Ovary (tissue), 9 donors: ENCODE data around the gene DMRT2. TPM values are rescaled to one million over a fixed set of nuclear protein-coding genes. Genes with fewer than 3 reads are reported as not detected.

Experiments used
- DNase-seq, 5 donors: peaks; one replicate each; pipeline ENCODE4 v3.0.0-alpha.2; 2019 to 2020
- H3K27ac ChIP-seq, 2 donors: fragments of 200-600 bp; one replicate each; pipeline versions ENCODE4 v1.5.1 to v1.8.0; 2019 to 2022
- H3K27me3 ChIP-seq: fragments of 200-600 bp; one replicate; pipeline ENCODE4 v1.8.0; 2022
- H3K36me3 ChIP-seq: fragments of 200-600 bp; sonication (generic); one replicate; pipeline ENCODE4 v1.5.1; 2019
- H3K4me1 ChIP-seq: one replicate; pipeline ENCODE4 v1.8.1; 2013; ENCODE audit warnings: mild to moderate bottlenecking, moderate library complexity; ENCODE audit not compliant: insufficient read depth
- H3K4me3 ChIP-seq: fragments of 200-600 bp; sonication (generic); one replicate; pipeline ENCODE4 v1.5.1; 2017
- H3K9me3 ChIP-seq, 2 donors: fragments of 200-600 bp in 1 of 2; sonication (generic) in 1 of 2; one replicate each; pipeline versions ENCODE4 v1.5.1 to v1.8.1; 2013 to 2019; ENCODE audit warnings: mild to moderate bottlenecking in 1 of 2, moderate library complexity in 1 of 2
- CTCF ChIP-seq, 3 donors: fragments of 450-650 bp in 2 of 3; fragments of 200-600 bp in 1 of 3; IDR thresholded peaks; one replicate each; pipeline versions ENCODE4 v1.5.1 to v1.8.0; 2016 to 2022; ENCODE audit warnings: antibody characterized with exemption in 3 of 3, mild to moderate bottlenecking in 1 of 3
- EP300 ChIP-seq: sonication (generic); formaldehyde crosslinking; IDR thresholded peaks from one replicate; pipeline ENCODE4 v1.6.1; 2017; ENCODE audit warnings: antibody characterized with exemption
- POLR2A ChIP-seq: fragments of 450-650 bp; IDR thresholded peaks from one replicate; pipeline ENCODE4 v1.6.1; 2017; ENCODE audit warnings: antibody characterized with exemption, mild to moderate bottlenecking, moderate library complexity
- WGBS, 3 donors: extraction: QIAGEN DNeasy Blood & Tissue Kit in 1 of 3; methylation state at CpG; one replicate each; pipeline versions ENCODE4 v1.1.5 to v1.1.7; 2013 to 2017; 5-methylcytosine and 5-hydroxymethylcytosine counted together
- intact Hi-C, 4 donors: fragments of 100-400 bp; cut with DNase I; formaldehyde crosslinking; loops; one replicate each; pipeline versions ENCODE4 v1.11.0 to v1.15.1; 2022 to 2023
- polyA plus RNA-seq, 2 donors: library from polyadenylated mRNA; stranded (reverse); fragments of 200-250 nt in 1 of 2; fragments of 350-450 nt in 1 of 2; fragmentation: Illumina TruSeq in 1 of 2; extraction: RNeasy Lipid Tissue Mini Kit (QIAGEN cat#74804) in 1 of 2; gene quantifications; one replicate each; pipeline ENCODE4 v1.2.3, GENCODE V29; 2013 to 2014
- total RNA-seq, 7 donors: library from RNA; depleted of rRNA in 2 of 7; stranded (reverse); fragments of >200 nt in 2 of 7; fragmentation: NEBNext Ultra II Directional in 3 of 7; extraction: Animal tissue kit (Norgen Biotek cat#: 25700) in 3 of 7; gene quantifications; one replicate each; pipeline versions ENCODE4 v1.1.0 to v1.2.4, GENCODE V29; 2016 to 2023
- donor health status: DM: no; HTN: no; CAD: no; lungs with moderate emphysema.
- donor health status: DM: no; HTN: no; CAD: no.
- donor health status: Bipolar disorder and iron deficiency.
- donor health status: DM: yes; HTN: yes; CAD: no.
- donor health status: DM: no; HTN: no; CAD: no.
- donor health status: DM: yes; HTN: yes; CAD: no.

DMRT2 gene
- total and polyA plus RNA-seq, 9 donors = 0.10 to 0.17 TPM; not detected in 7

GRCh38 chr9:1007312-1007711 lies 42.8 kb upstream of the DMRT2 start:
- Histone ChIP-seq H3K27ac (no peak overlapping the region), H3K27me3 (no peaks in the 10 kb centered on the region), H3K9me3 (no peaks in the 10 kb centered on the region), H3K4me1 (no peaks in the 10 kb centered on the region), H3K36me3 (no peaks in the 10 kb centered on the region), H3K4me3 (no peak overlapping the region)
- TF ChIP-seq EP300 = no peak
- no peak for TF ChIP-seq POLR2A
- TF ChIP-seq CTCF (IDR thresholded peaks at IDR 0.05) = no peak
- no peak for DNase-seq
- WGBS, 3 donors = 81 to 88% (median 82%) methylated on average over 3 of the region's 3 CpGs
- intact Hi-C loops = loop anchor here in 1 of 4 donors (10.0 kb wide), 1 partner anchor 623 kb away; no protein-coding TSS in a partner anchor

GRCh38 chr9:1008216-1008615 lies 41.9 kb upstream of the DMRT2 start:
- intact Hi-C loops = loop anchor here in 1 of 4 donors (10.0 kb wide), 1 partner anchor 623 kb away; no protein-coding TSS in a partner anchor
- WGBS, 3 donors = 85 to 89% (median 87%) methylated on average over 3 of the region's 3 CpGs
- DNase-seq = no peak
- no peaks in the 10 kb centered on the region for H3K27me3 ChIP-seq
- H3K27ac ChIP-seq = no peak overlapping the region
- H3K9me3 ChIP-seq = no peaks in the 10 kb centered on the region
- H3K36me3 ChIP-seq = no peaks in the 10 kb centered on the region
- no peak overlapping the region for H3K4me3 ChIP-seq
- TF ChIP-seq CTCF (IDR thresholded peaks at IDR 0.05) (no peak), POLR2A (no peak), EP300 (no peak)
- H3K4me1 ChIP-seq = no peaks in the 10 kb centered on the region

- H3K27me3 ChIP-seq = no peaks in the 10 kb centered on the region
- intact Hi-C loops = loop anchor here in 1 of 4 donors (10.0 kb wide), 1 partner anchor 624 kb away; no protein-coding TSS in a partner anchor
- no peak overlapping the region for H3K27ac ChIP-seq
- H3K36me3 ChIP-seq = no peaks in the 10 kb centered on the region
- H3K4me1 ChIP-seq = no peaks in the 10 kb centered on the region
- peak; percentile 38 to 85 (median 66) for DNase-seq
- no peaks in the 10 kb centered on the region for H3K9me3 ChIP-seq
- 7 to 8% (median 7%) methylated on average over 14 of the region's 14 CpGs for WGBS, 3 donors
- H3K4me3 ChIP-seq = no peak overlapping the region
- no peak for TF ChIP-seq POLR2A
- TF ChIP-seq EP300 = no peak
- TF ChIP-seq CTCF (IDR thresholded peaks at IDR 0.05) = peak in 2 of 3 donors; percentile 24 to 36
Observed at GRCh38 chr9:1009101-1009707, 41.0 kb upstream of the DMRT2 start.

GRCh38 chr9:1013021-1013420 lies 37.1 kb upstream of the DMRT2 start:
- Histone ChIP-seq H3K4me3 (no peak overlapping the region), H3K27me3 (no peaks in the 10 kb centered on the region), H3K4me1 (no peaks in the 10 kb centered on the region), H3K36me3 (no peaks in the 10 kb centered on the region), H3K27ac (no peak overlapping the region), H3K9me3 (no peaks in the 10 kb centered on the region)
- TF ChIP-seq EP300 (no peak), POLR2A (no peak), CTCF (IDR thresholded peaks at IDR 0.05) (no peak)
- WGBS, 3 donors = 64 to 72% (median 72%) methylated on average over 5 of the region's 5 CpGs
- no peak for DNase-seq
- intact Hi-C loops = no loop called here
